Measurements from ENCODE around the gene RPP14. TPM values are rescaled to one million over a fixed set of nuclear protein-coding genes. Genes with fewer than 3 reads are reported as not detected.
A peak's percentile ranks its signal among the peaks of the same experiment; 100 is the strongest.
"Not testable (repeated sequence)": the region's sequence is repeated elsewhere in the genome, so short reads cannot be mapped to it uniquely, and the experiment has no call there.

RPP14 gene
- total RNA-seq, 2 donors from 2014 or later, result 17.0 to 34.0 TPM

- Mint-ChIP-seq H3K27ac (no peak overlapping the region), H3K36me3 (peaks cover 22% of the 10 kb centered on the region), H3K4me1 (ENCODE audit: low read depth in 2 of 2) (peaks cover 9 to 12% of the 10 kb centered on the region in 2 donors), H3K4me3 (no peak overlapping the region), H3K27me3 (no peaks in the 10 kb centered on the region), H3K9me3 (peaks cover 3% of the 10 kb centered on the region)
- DNase-seq (ENCODE audit: low spot score) (no peak), ATAC-seq (no peak)
These were observed 31.9 kb upstream of the RPP14 start for GRCh38 chr3:58274027-58274614.

DNA sequence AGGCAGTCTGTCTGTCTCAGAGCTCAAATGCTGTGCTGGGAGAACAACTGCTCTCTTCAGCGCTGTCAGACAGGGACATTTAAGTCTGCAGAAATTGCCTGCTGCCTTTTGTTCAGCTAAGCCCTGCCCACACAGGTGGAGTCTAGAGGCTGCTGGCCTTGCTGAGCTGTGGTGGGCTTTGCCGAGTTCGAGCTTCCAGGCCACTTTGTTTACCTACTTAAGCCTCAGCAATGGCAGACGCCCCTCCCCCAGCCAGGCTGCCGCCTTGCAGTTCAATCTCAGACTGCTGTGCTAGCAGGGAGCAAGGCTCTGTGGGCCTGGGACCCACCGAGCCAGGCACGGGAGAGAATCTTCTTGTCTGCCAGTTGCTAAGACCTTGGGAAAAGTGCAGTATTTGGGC is 25.0 kb upstream of the RPP14 start:
- H3K27ac Mint-ChIP-seq, result no peak overlapping the region
- H3K9me3 Mint-ChIP-seq, result peaks cover 3% of the 10 kb centered on the region
- peaks cover 23% of the 10 kb centered on the region for H3K36me3 Mint-ChIP-seq

GRCh38 chr3:58285334-58285733 is 20.7 kb upstream of the RPP14 start:
- H3K9me3 Mint-ChIP-seq, result no peaks in the 10 kb centered on the region
- H3K4me3 Mint-ChIP-seq, result no peak overlapping the region

More for the DNA sequence above, 25.0 kb upstream of the RPP14 start:
- H3K4me3 Mint-ChIP-seq, result no peak overlapping the region
- H3K27me3 Mint-ChIP-seq, result no peaks in the 10 kb centered on the region
- peaks cover 6% of the 10 kb centered on the region in 2 donors for H3K4me1 Mint-ChIP-seq (ENCODE audit: low read depth in 2 of 2)
- ATAC-seq (no peak), DNase-seq (ENCODE audit: low spot score) (no peak)

GRCh38 chr3:58287354-58287753 is 18.7 kb upstream of the RPP14 start:
- Mint-ChIP-seq H3K9me3 (no peaks in the 10 kb centered on the region), H3K36me3 (peaks cover 6% of the 10 kb centered on the region), H3K4me1 (ENCODE audit: low read depth in 2 of 2) (no peaks in the 10 kb centered on the region), H3K27ac (no peak overlapping the region), H3K27me3 (no peaks in the 10 kb centered on the region), H3K4me3 (no peak overlapping the region)
- DNase-seq (ENCODE audit: low spot score), result no peak
- ATAC-seq, result no peak

More at GRCh38 chr3:58285334-58285733, 20.7 kb upstream of the RPP14 start:
- ATAC-seq (no peak), DNase-seq (ENCODE audit: low spot score) (no peak)
- no peak overlapping the region for H3K27ac Mint-ChIP-seq
- H3K4me1 Mint-ChIP-seq (ENCODE audit: low read depth in 2 of 2), result no peaks in the 10 kb centered on the region
- no peaks in the 10 kb centered on the region for H3K27me3 Mint-ChIP-seq
- H3K36me3 Mint-ChIP-seq, result peaks cover 6% of the 10 kb centered on the region

DNA sequence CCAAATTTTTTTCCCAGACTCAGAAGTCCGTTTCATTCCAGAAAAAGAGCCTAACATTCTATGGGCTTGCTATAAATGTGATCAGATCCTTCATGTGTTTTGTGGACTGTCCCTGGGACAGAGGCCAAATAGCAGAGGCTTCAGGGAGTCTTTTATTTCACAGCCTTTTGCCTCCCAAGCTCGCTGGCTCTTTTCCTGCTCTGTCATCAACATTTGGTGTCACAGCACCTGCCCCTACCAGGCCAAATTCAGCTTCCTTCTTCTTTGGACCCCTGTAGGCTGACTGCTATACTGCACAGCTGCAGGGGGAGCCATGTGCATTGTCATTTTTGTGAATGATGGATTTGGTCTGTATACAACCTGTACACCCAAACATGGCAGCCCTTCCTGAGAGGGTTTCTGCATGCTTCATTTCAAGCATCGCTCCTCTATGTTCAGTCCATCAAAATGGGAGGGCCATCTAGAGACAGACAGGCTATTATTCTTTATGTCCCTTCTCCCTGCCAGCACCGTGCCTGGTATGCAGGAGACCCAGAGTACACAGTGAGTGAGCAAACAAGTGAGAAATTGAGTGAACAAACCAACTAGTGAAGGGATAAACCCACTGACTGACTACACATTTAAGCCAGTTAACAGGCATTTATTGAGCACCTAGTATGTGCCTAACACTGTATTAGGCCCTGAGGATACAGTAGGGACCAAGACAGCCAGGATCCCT is 17.9 kb upstream of the RPP14 start:
- Mint-ChIP-seq H3K4me3 (no peak overlapping the region), H3K4me1 (ENCODE audit: low read depth in 2 of 2) (peaks cover 0 to 2% of the 10 kb centered on the region in 2 donors), H3K36me3 (peaks cover 6% of the 10 kb centered on the region), H3K9me3 (no peaks in the 10 kb centered on the region), H3K27ac (no peak overlapping the region), H3K27me3 (no peaks in the 10 kb centered on the region)
- DNase-seq (ENCODE audit: low spot score), result no peak
- no peak for ATAC-seq

GRCh38 chr3:58288964-58289613 is 17.0 kb upstream of the RPP14 start:
- H3K36me3 Mint-ChIP-seq; H3K4me3 Mint-ChIP-seq; ATAC-seq; H3K27me3 Mint-ChIP-seq; H3K4me1 Mint-ChIP-seq (ENCODE audit: low read depth in 2 of 2); H3K27ac Mint-ChIP-seq; DNase-seq (ENCODE audit: low spot score); H3K9me3 Mint-ChIP-seq: not testable (repeated sequence)

DNA sequence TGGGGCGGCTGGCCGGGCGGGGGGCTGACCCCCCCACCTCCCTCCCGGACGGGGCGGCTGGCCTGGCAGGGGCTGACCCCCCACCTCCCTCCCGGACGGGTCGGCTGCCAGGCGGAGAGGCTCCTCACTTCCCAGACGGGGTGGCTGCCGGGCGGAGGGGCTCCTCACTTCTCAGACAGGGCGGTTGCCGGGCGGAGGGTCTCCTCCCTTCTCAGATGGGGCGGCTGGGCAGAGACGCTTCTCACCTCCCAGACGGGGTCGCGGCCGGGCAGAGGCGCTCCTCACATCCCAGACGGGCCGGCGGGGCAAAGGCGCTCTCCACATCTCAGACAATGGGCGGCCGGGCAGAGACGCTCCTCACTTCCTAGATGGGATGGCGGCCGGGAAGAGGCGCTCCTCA is 15.6 kb upstream of the RPP14 start:
- not testable (repeated sequence) for H3K4me1 Mint-ChIP-seq (ENCODE audit: low read depth in 2 of 2); H3K27ac Mint-ChIP-seq; ATAC-seq; H3K9me3 Mint-ChIP-seq; H3K4me3 Mint-ChIP-seq; H3K36me3 Mint-ChIP-seq; H3K27me3 Mint-ChIP-seq; DNase-seq (ENCODE audit: low spot score)

DNA sequence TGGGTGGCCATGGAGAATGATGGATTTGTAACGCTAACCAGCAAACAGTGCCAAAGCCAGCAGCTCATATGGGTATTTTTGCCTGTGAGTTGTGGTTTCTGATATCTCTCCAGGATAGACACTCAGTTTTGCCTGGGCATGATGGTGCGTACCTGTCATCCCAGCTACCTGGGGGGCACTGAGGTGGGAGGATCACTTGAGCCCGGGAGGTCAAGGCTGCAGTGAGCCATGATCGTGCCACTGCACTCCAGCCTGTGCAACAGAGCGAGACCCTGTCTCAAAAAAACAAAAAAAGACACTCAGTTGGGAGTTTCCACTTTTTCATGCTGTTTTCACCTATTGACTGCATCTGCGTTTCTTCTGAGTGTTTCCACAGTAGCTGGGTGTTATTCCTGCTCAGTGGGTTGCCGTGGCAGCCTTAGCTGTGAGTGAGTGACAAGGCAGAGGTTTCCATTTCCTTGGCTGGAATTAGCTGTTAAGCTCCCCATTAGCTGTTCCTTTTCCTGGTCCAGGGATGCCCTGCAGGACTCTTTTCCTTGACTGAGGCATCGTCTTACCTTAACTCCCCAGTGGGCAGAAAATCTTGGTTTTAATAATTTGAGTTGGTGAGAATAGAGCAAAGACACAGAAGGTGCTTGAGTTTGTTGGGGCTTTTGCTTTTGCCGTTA is 14.2 kb upstream of the RPP14 start:
- Mint-ChIP-seq H3K27me3 (no peaks in the 10 kb centered on the region), H3K4me3 (no peak overlapping the region), H3K27ac (no peak overlapping the region), H3K4me1 (ENCODE audit: low read depth in 2 of 2) (peaks cover 0 to 3% of the 10 kb centered on the region in 2 donors), H3K9me3 (no peaks in the 10 kb centered on the region), H3K36me3 (no peaks in the 10 kb centered on the region)
- DNase-seq (ENCODE audit: low spot score), result no peak
- no peak for ATAC-seq

- DNase-seq (ENCODE audit: low spot score) (no peak), ATAC-seq (peak in 1 of 2 donors; percentile 52)
- peaks cover 0 to 3% of the 10 kb centered on the region in 2 donors for H3K4me1 Mint-ChIP-seq (ENCODE audit: low read depth in 2 of 2)
- no peaks in the 10 kb centered on the region for H3K27me3 Mint-ChIP-seq
- H3K4me3 Mint-ChIP-seq, result no peak overlapping the region
- H3K27ac Mint-ChIP-seq, result no peak overlapping the region
- no peaks in the 10 kb centered on the region for H3K9me3 Mint-ChIP-seq
- H3K36me3 Mint-ChIP-seq, result no peaks in the 10 kb centered on the region
These were observed 13.2 kb upstream of the RPP14 start for GRCh38 chr3:58292866-58293265.

DNA sequence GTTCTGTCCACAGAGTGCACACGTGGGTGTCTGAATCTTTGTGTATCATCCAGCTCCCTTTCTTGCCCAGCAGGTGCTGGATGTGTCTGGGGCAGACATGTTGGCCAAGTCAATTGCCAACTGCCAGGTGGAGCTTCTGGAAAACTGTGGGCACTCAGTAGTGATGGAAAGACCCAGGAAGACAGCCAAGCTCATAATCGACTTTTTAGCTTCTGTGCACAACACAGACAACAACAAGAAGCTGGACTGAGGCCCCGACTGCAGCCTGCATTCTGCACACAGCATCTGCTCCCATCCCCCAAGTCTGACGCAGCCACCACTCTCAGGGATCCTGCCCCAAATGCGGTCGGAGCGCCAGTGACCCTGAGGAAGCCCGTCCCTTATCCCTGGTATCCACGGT is 12.5 kb upstream of the RPP14 start:
- H3K4me3 Mint-ChIP-seq, result no peak overlapping the region
- no peak overlapping the region for H3K27ac Mint-ChIP-seq
- DNase-seq (ENCODE audit: low spot score), result no peak
- ATAC-seq, result no peak
- H3K9me3 Mint-ChIP-seq, result no peaks in the 10 kb centered on the region
- H3K4me1 Mint-ChIP-seq (ENCODE audit: low read depth in 2 of 2), result peaks cover 0 to 3% of the 10 kb centered on the region in 2 donors
- H3K36me3 Mint-ChIP-seq, result no peaks in the 10 kb centered on the region
- peaks cover 0 to 3% of the 10 kb centered on the region in 2 donors for H3K27me3 Mint-ChIP-seq

DNA sequence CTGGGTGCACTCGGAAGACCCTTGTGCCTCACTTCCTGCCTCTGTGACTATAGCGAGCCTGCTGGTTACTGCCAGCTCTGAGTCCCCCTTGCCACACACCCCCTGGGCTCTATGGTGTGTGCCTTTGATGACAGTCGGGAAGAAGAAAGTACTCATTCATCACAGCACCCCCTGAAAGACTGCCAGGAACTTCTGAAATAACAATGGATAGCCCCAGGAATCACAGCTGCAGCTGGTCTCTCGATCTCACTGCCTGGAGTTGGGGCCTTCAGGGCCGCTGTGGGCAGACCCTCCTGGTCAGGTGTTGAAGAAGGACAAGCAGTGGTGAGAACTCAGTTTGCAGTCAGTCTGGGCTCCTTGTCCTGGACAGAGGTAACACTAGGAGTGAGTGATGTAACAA is 9.8 kb upstream of the RPP14 start:
- no peak for DNase-seq (ENCODE audit: low spot score)
- H3K9me3 Mint-ChIP-seq, result no peaks in the 10 kb centered on the region
- peaks cover 0 to 6% of the 10 kb centered on the region in 2 donors for H3K27me3 Mint-ChIP-seq
- no peak overlapping the region for H3K27ac Mint-ChIP-seq
- H3K4me1 Mint-ChIP-seq (ENCODE audit: low read depth in 2 of 2), result peaks cover 0 to 3% of the 10 kb centered on the region in 2 donors
- no peak overlapping the region for H3K4me3 Mint-ChIP-seq
- ATAC-seq, result no peak
- no peaks in the 10 kb centered on the region for H3K36me3 Mint-ChIP-seq

GRCh38 chr3:58296843-58297242 is 9.2 kb upstream of the RPP14 start:
- Mint-ChIP-seq H3K9me3 (no peaks in the 10 kb centered on the region), H3K27ac (no peak overlapping the region), H3K4me1 (ENCODE audit: low read depth in 2 of 2) (peaks cover 0 to 3% of the 10 kb centered on the region in 2 donors), H3K36me3 (no peaks in the 10 kb centered on the region), H3K27me3 (peaks cover 0 to 7% of the 10 kb centered on the region in 2 donors), H3K4me3 (no peak overlapping the region)
- DNase-seq (ENCODE audit: low spot score), result no peak
- ATAC-seq, result no peak

DNA sequence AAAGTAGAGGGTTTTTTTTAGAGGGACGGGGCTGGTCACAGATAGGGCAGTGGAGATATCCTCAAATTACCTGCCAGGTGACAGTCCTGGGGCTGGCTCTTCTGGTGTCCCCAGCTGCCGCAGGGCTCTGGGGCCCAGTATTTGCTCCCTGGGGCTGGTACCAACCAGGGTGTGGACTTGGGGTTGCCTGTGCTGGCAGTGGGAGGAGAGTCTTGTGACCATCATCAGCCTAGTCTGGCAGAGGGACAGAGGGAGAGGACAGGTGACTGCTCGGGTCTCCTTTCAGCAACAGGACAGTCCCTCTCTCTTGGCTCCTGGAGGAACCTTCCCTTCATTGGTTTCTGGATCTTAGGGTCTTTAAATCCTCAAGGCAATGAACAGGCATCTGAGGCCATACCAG is 7.9 kb upstream of the RPP14 start:
- H3K4me3 Mint-ChIP-seq, result no peak overlapping the region
- peaks cover 9 to 17% of the 10 kb centered on the region in 2 donors for H3K27me3 Mint-ChIP-seq
- peaks cover 0 to under 1% of the 10 kb centered on the region in 2 donors for H3K4me1 Mint-ChIP-seq (ENCODE audit: low read depth in 2 of 2)
- DNase-seq (ENCODE audit: low spot score), result no peak
- no peak for ATAC-seq
- no peaks in the 10 kb centered on the region for H3K9me3 Mint-ChIP-seq
- H3K36me3 Mint-ChIP-seq, result no peaks in the 10 kb centered on the region
- H3K27ac Mint-ChIP-seq, result no peak overlapping the region

DNA sequence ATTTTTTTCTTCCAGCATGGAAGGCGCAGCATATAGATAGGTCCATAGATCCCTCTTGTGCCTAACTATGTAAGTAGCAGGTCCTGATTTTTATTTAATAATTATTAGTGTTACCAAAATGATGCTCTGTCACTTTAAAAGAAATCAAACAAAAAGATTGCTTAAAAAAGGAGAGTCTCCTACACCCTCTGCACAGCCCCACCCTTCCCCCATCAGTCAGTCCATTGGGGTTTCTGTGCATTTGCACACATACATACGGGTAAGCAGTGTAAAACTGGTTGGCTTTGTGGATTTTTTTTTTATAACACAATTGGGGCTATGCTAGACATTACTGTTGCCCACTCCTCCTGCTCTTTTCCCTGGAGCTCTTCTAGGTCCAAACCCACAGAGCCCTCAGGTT is 7.0 kb upstream of the RPP14 start:
- peaks cover 9 to 17% of the 10 kb centered on the region in 2 donors for H3K27me3 Mint-ChIP-seq

More for the DNA sequence above, 7.0 kb upstream of the RPP14 start:
- Mint-ChIP-seq H3K4me3 (no peak overlapping the region), H3K9me3 (no peaks in the 10 kb centered on the region), H3K27ac (no peak overlapping the region), H3K36me3 (no peaks in the 10 kb centered on the region), H3K4me1 (ENCODE audit: low read depth in 2 of 2) (no peaks in the 10 kb centered on the region)
- ATAC-seq (no peak), DNase-seq (ENCODE audit: low spot score) (no peak)

All from natural killer cell treated with Interleukin-12 subunit alpha and Interleukin-12 subunit beta and Interleukin-15 and Interleukin-18, amount 100 ng/mL, for 72 hours (primary cell).